Pancreas (tissue), 10 donors: ENCODE data around the gene SLC44A4. TPM values are rescaled to one million over a fixed set of nuclear protein-coding genes. Genes with fewer than 3 reads are reported as not detected.
A peak's percentile ranks its signal among the peaks of the same experiment; 100 is the strongest.

Experiments
- ATAC-seq, 4 donors: fragments of 200-7000 bp; cut with Tn5 transposase; one replicate each; pipeline versions ENCODE4 v1.8.0 to v1.9.1; 2020; ENCODE audit warnings: mild to moderate bottlenecking in 4 of 4, moderate library complexity in 4 of 4
- DNase-seq, 6 donors: peaks; one replicate each; pipeline ENCODE4 v3.0.0-alpha.2; 2020
- FAIRE-seq: peaks from 2 replicates; lab custom pipeline; 2012; peaks lifted over from hg19 to GRCh38; lab: Jason Lieb, UNC
- H3K27ac ChIP-seq, 4 donors: fragments of 200-600 bp; sonication (generic); 1 replicate in 3 of 4; 2 replicates in 1 of 4; pipeline versions ENCODE4 v1.5.0 to v1.8.0; 2020
- H3K27me3 ChIP-seq, 4 donors: fragments of 200-600 bp; one replicate each; pipeline ENCODE4 v1.8.0; 2021
- H3K36me3 ChIP-seq, 3 donors: fragments of 200-600 bp; sonication (generic) in 1 of 3; one replicate each; pipeline versions ENCODE4 v1.5.0 to v1.8.0; 2020 to 2021
- H3K4me1 ChIP-seq, 3 donors: fragments of 200-600 bp; one replicate each; pipeline ENCODE4 v1.8.0; 2021
- H3K4me3 ChIP-seq, 4 donors: fragments of 200-600 bp; sonication (generic) in 2 of 4; one replicate each; pipeline versions ENCODE4 v1.5.0 to v1.8.0; 2020 to 2021
- H3K9me3 ChIP-seq, 4 donors: fragments of 200-600 bp; one replicate each; pipeline ENCODE4 v1.8.0; 2021
- CTCF ChIP-seq, 4 donors: fragments of 200-600 bp; sonication (generic) in 3 of 4; IDR thresholded peaks; one replicate each; pipeline versions ENCODE4 v1.5.0 to v1.8.0; 2021; ENCODE audit warnings: antibody characterized with exemption in 4 of 4
- WGBS, 2 donors: extraction: QIAGEN DNeasy Blood & Tissue Kit; methylation state at CpG; one replicate each; pipeline ENCODE4 v1.1.7; 2013; 5-methylcytosine and 5-hydroxymethylcytosine counted together
- intact Hi-C, 3 donors: fragments of 100-400 bp; cut with DNase I; formaldehyde crosslinking; loops; one replicate each; pipeline versions ENCODE4 v1.11.1 to v1.14.2; 2022
- polyA plus RNA-seq, 2 donors: library from polyadenylated mRNA; stranded (reverse); fragments of 200-250 nt; gene quantifications; one replicate each; pipeline ENCODE4 v1.2.3, GENCODE V29; 2013
- total RNA-seq, 6 donors: library from RNA; stranded (reverse); fragmentation: NEBNext Ultra II Directional in 4 of 6; extraction: Animal tissue kit (Norgen Biotek cat#: 25700) in 4 of 6; gene quantifications; one replicate each; pipeline versions ENCODE4 v1.2.1 to v1.2.4, GENCODE V29; 2021 to 2023
- donor health status: healthy with polysubstance abuse.
- donor health status: DM: no; HTN: no; CAD: no; lungs with moderate emphysema.
- donor health status: DM: no; HTN: no; CAD: no.
- donor health status: control.
- donor health status: control.
- donor health status: Bipolar disorder and iron deficiency.
- donor health status: DM: yes; HTN: yes; CAD: no.
- donor health status: DM: no; HTN: no; CAD: no.
- donor health status: DM: no; HTN: no; CAD: no.
- donor health status: DM: yes; HTN: yes; CAD: no.

Gene SLC44A4
- total and polyA plus RNA-seq, 8 donors, result 4.6 to 57.3 (median 12.9) TPM

GRCh38 chr6:31815025-31815838 lies 63.6 kb downstream of the SLC44A4 start, which contains the start of the genes HSPA1A and HSPA1L:
Gene HSPA1A, plus strand, starts transcription at chr6:31815543. Its CDS starts 214 bp downstream, at chr6:31815757.
Gene HSPA1L, minus strand, starts transcription at chr6:31815283. Its CDS starts 3,311 bp downstream, at chr6:31811972.
- H3K9me3 ChIP-seq, result no peaks in the 10 kb centered on the region
- DNase-seq, result peak; percentile 90 to 97 (median 94)
- WGBS, 2 donors, result 0% methylated on average over 47 to 56 of the region's 56 CpGs
- no peaks in the 10 kb centered on the region for H3K36me3 ChIP-seq
- no peak for TF ChIP-seq CTCF (IDR thresholded peaks at IDR 0.05)
- H3K27me3 ChIP-seq, result no peaks in the 10 kb centered on the region
- peak; percentile 36 to 85 (median 72) for ATAC-seq
- H3K27ac ChIP-seq, result peak within 1 kb of the TSS; percentile 78 to 100 (median 94)
- peaks cover 3 to 18% (median 16%) of the 10 kb centered on the region in 3 donors for H3K4me1 ChIP-seq
- H3K4me3 ChIP-seq, result peak within 1 kb of the TSS in 3 of 4 donors; percentile 33 to 44 (median 43)
- FAIRE-seq, result no peak
- intact Hi-C loops, result no loop called here

- ATAC-seq (peak; percentile 23 to 85 (median 65)), FAIRE-seq (no peak), DNase-seq (peak in 5 of 6 donors; percentile 93 to 97 (median 95))
- WGBS, 2 donors, result 0% methylated on average over 13 of the region's 13 CpGs
- peak overlapping the region in 3 of 4 donors; percentile 8 to 44 (median 43) for H3K4me3 ChIP-seq
- H3K9me3 ChIP-seq, result no peaks in the 10 kb centered on the region
- peak overlapping the region; percentile 78 to 100 (median 94) for H3K27ac ChIP-seq
- intact Hi-C loops, result no loop called here
- H3K27me3 ChIP-seq, result no peaks in the 10 kb centered on the region
- TF ChIP-seq CTCF (IDR thresholded peaks at IDR 0.05), result no peak
- peaks cover 0 to 18% (median 16%) of the 10 kb centered on the region in 3 donors for H3K4me1 ChIP-seq
- no peaks in the 10 kb centered on the region for H3K36me3 ChIP-seq
These were observed 64.1 kb downstream of the SLC44A4 start for GRCh38 chr6:31814677-31815024.

GRCh38 chr6:31813465-31813849 lies 65.3 kb downstream of the SLC44A4 start:
- peak overlapping the region; percentile 33 to 100 (median 88) for H3K27ac ChIP-seq
- DNase-seq (no peak), ATAC-seq (no peak), FAIRE-seq (no peak)
- intact Hi-C loops, result no loop called here
- H3K27me3 ChIP-seq, result no peaks in the 10 kb centered on the region
- no peak for TF ChIP-seq CTCF (IDR thresholded peaks at IDR 0.05)
- no peaks in the 10 kb centered on the region for H3K36me3 ChIP-seq
- H3K4me1 ChIP-seq, result peaks cover 0 to 14% (median 6%) of the 10 kb centered on the region in 3 donors
- H3K9me3 ChIP-seq, result no peaks in the 10 kb centered on the region
- WGBS, 2 donors, result 90 to 92% methylated on average over 7 of the region's 7 CpGs
- no peak overlapping the region for H3K4me3 ChIP-seq

Other genes starting within 250 kb of the SLC44A4 start
Only the 30 nearest of the 35 such genes appear.
- 1 to 10 TPM; 5.5 to 9.5 (median 6.1) TPM for gene GPANK1, start 214.0 kb downstream of the SLC44A4 start, total RNA-seq
- gene GPANK1, start 214.0 kb downstream of the SLC44A4 start, polyA plus RNA-seq, result 10 to 100 TPM; 11.2 to 11.6 TPM
- gene CSNK2B, start 212.9 kb downstream of the SLC44A4 start, total RNA-seq, result 10 to 100 TPM; 48.1 to 65.9 (median 57.8) TPM
- 100 to 1,000 TPM in 1 of 2 donors, 10 to 100 TPM in 1; 86.8 to 116 TPM for gene CSNK2B, start 212.9 kb downstream of the SLC44A4 start, polyA plus RNA-seq
- 1 to 10 TPM; 3.0 to 8.2 (median 4.0) TPM for gene LY6G5B, start 209.0 kb downstream of the SLC44A4 start, total RNA-seq
- 10 to 100 TPM in 1 of 2 donors, 1 to 10 TPM in 1; 9.2 to 11.4 TPM for gene LY6G5B, start 209.0 kb downstream of the SLC44A4 start, polyA plus RNA-seq
- 1 to 10 TPM; 1.6 to 2.9 (median 2.3) TPM for gene LY6G5C, start 197.9 kb downstream of the SLC44A4 start, total RNA-seq
- gene LY6G5C, start 197.9 kb downstream of the SLC44A4 start, polyA plus RNA-seq, result 1 to 10 TPM; 2.4 to 2.5 TPM
- 10 to 100 TPM; 14.9 to 34.2 (median 19.7) TPM for gene ABHD16A, start 175.7 kb downstream of the SLC44A4 start, total RNA-seq
- gene ABHD16A, start 175.7 kb downstream of the SLC44A4 start, polyA plus RNA-seq, result 10 to 100 TPM; 31.9 to 61.5 TPM
- not detected for gene LY6G6F, start 172.1 kb downstream of the SLC44A4 start, total RNA-seq
- not detected for gene LY6G6F, start 172.1 kb downstream of the SLC44A4 start, polyA plus RNA-seq
- gene LY6G6D, start 163.6 kb downstream of the SLC44A4 start, total RNA-seq, result not detected
- not detected for gene LY6G6D, start 163.6 kb downstream of the SLC44A4 start, polyA plus RNA-seq
- not detected for gene LY6G6C, start 157.3 kb downstream of the SLC44A4 start, total RNA-seq
- gene LY6G6C, start 157.3 kb downstream of the SLC44A4 start, polyA plus RNA-seq, result not detected
- gene MPIG6B, start 155.6 kb downstream of the SLC44A4 start, total RNA-seq, result under 1 TPM in 1 of 6 donors, not detected in 5; 0.06 TPM
- under 1 TPM in 1 of 2 donors, not detected in 1; 0.05 TPM for gene MPIG6B, start 155.6 kb downstream of the SLC44A4 start, polyA plus RNA-seq
- 10 to 100 TPM in 4 of 6 donors, 1 to 10 TPM in 2; 6.5 to 32.8 (median 13.0) TPM for gene DDAH2, start 149.7 kb downstream of the SLC44A4 start, total RNA-seq
- gene DDAH2, start 149.7 kb downstream of the SLC44A4 start, polyA plus RNA-seq, result 10 to 100 TPM; 58.2 to 68.8 TPM
- gene CLIC1, start 142.5 kb downstream of the SLC44A4 start, total RNA-seq, result 100 to 1,000 TPM in 2 of 6 donors, 10 to 100 TPM in 4; 61.0 to 150 (median 80.8) TPM
- gene CLIC1, start 142.5 kb downstream of the SLC44A4 start, polyA plus RNA-seq, result 100 to 1,000 TPM in 1 of 2 donors, 10 to 100 TPM in 1; 91.8 to 154 TPM
- gene MSH5, start 139.0 kb downstream of the SLC44A4 start, total RNA-seq, result 1 to 10 TPM; 2.2 to 7.6 (median 5.3) TPM
- 10 to 100 TPM; 11.3 to 17.4 TPM for gene MSH5, start 139.0 kb downstream of the SLC44A4 start, polyA plus RNA-seq
- gene SAPCD1, start 116.3 kb downstream of the SLC44A4 start, total RNA-seq, result 1 to 10 TPM in 1 of 6 donors, under 1 TPM in 4, not detected in 1; 0.51 to 1.9 (median 0.64) TPM
- 10 to 100 TPM in 1 of 2 donors, 1 to 10 TPM in 1; 4.8 to 11.1 TPM for gene SAPCD1, start 116.3 kb downstream of the SLC44A4 start, polyA plus RNA-seq
- 1 to 10 TPM; 2.9 to 5.0 (median 4.3) TPM for gene VWA7, start 101.7 kb downstream of the SLC44A4 start, total RNA-seq
- gene VWA7, start 101.7 kb downstream of the SLC44A4 start, polyA plus RNA-seq, result 10 to 100 TPM in 1 of 2 donors, 1 to 10 TPM in 1; 5.6 to 11.9 TPM
- gene VARS1, start 83.2 kb downstream of the SLC44A4 start, total RNA-seq, result 10 to 100 TPM; 22.0 to 48.1 (median 36.2) TPM
- 10 to 100 TPM; 35.3 to 67.3 TPM for gene VARS1, start 83.2 kb downstream of the SLC44A4 start, polyA plus RNA-seq
- gene LSM2, start 72.0 kb downstream of the SLC44A4 start, total RNA-seq, result 10 to 100 TPM; 11.0 to 23.1 (median 19.0) TPM
- gene LSM2, start 72.0 kb downstream of the SLC44A4 start, polyA plus RNA-seq, result 10 to 100 TPM; 25.1 to 27.3 TPM
- 1 to 10 TPM in 2 of 6 donors, under 1 TPM in 4; 0.51 to 1.2 (median 0.68) TPM for gene HSPA1L, start 63.7 kb downstream of the SLC44A4 start, total RNA-seq
- gene HSPA1L, start 63.7 kb downstream of the SLC44A4 start, polyA plus RNA-seq, result 1 to 10 TPM in 1 of 2 donors, under 1 TPM in 1; 0.46 to 1.0 TPM
- gene HSPA1A, start 63.5 kb downstream of the SLC44A4 start, total RNA-seq, result 100 to 1,000 TPM in 1 of 6 donors, 10 to 100 TPM in 5; 18.2 to 195 (median 29.6) TPM
- 10 to 100 TPM; 51.7 to 85.0 TPM for gene HSPA1A, start 63.5 kb downstream of the SLC44A4 start, polyA plus RNA-seq
- 100 to 1,000 TPM in 2 of 6 donors, 10 to 100 TPM in 4; 24.6 to 248 (median 43.2) TPM for gene HSPA1B, start 51.3 kb downstream of the SLC44A4 start, total RNA-seq
- 10 to 100 TPM; 18.4 to 60.4 TPM for gene HSPA1B, start 51.3 kb downstream of the SLC44A4 start, polyA plus RNA-seq
- 10 to 100 TPM; 19.0 to 34.7 (median 22.2) TPM for gene NEU1, start 16.2 kb downstream of the SLC44A4 start, total RNA-seq
- 10 to 100 TPM; 26.5 to 38.5 TPM for gene NEU1, start 16.2 kb downstream of the SLC44A4 start, polyA plus RNA-seq
- gene EHMT2, start 18.7 kb upstream of the SLC44A4 start, total RNA-seq, result 10 to 100 TPM; 13.4 to 29.1 (median 18.3) TPM
- 10 to 100 TPM; 42.3 to 55.8 TPM for gene EHMT2, start 18.7 kb upstream of the SLC44A4 start, polyA plus RNA-seq
- gene ZBTB12, start 23.1 kb upstream of the SLC44A4 start, total RNA-seq, result 1 to 10 TPM in 4 of 6 donors, under 1 TPM in 2; 0.60 to 4.5 (median 1.9) TPM
- 1 to 10 TPM; 2.1 to 2.2 TPM for gene ZBTB12, start 23.1 kb upstream of the SLC44A4 start, polyA plus RNA-seq
- gene C2, start 48.7 kb upstream of the SLC44A4 start, total RNA-seq, result 10 to 100 TPM in 1 of 6 donors, 1 to 10 TPM in 5; 1.1 to 14.0 (median 4.4) TPM
- 1 to 10 TPM in 1 of 2 donors, under 1 TPM in 1; 0.63 to 1.8 TPM for gene C2, start 48.7 kb upstream of the SLC44A4 start, polyA plus RNA-seq
- gene CFB, start 67.1 kb upstream of the SLC44A4 start, total RNA-seq, result 100 to 1,000 TPM in 2 of 6 donors, 10 to 100 TPM in 4; 23.4 to 330 (median 57.1) TPM
- gene CFB, start 67.1 kb upstream of the SLC44A4 start, polyA plus RNA-seq, result 100 to 1,000 TPM; 101 to 117 TPM
- gene NELFE, start 80.0 kb upstream of the SLC44A4 start, total RNA-seq, result 10 to 100 TPM; 22.5 to 40.8 (median 28.2) TPM
- 10 to 100 TPM; 33.8 to 43.8 TPM for gene NELFE, start 80.0 kb upstream of the SLC44A4 start, polyA plus RNA-seq
- 10 to 100 TPM; 21.4 to 46.3 (median 25.6) TPM for gene SKIC2, start 80.2 kb upstream of the SLC44A4 start, total RNA-seq
- gene SKIC2, start 80.2 kb upstream of the SLC44A4 start, polyA plus RNA-seq, result 100 to 1,000 TPM; 117 to 163 TPM
- gene DXO, start 93.1 kb upstream of the SLC44A4 start, total RNA-seq, result 10 to 100 TPM in 4 of 6 donors, 1 to 10 TPM in 2; 8.2 to 12.6 (median 11.0) TPM
- 10 to 100 TPM; 32.0 to 39.7 TPM for gene DXO, start 93.1 kb upstream of the SLC44A4 start, polyA plus RNA-seq
- 100 to 1,000 TPM in 3 of 6 donors, 10 to 100 TPM in 3; 14.0 to 789 (median 112) TPM for gene C4A, start 103.1 kb upstream of the SLC44A4 start, total RNA-seq
- gene C4A, start 103.1 kb upstream of the SLC44A4 start, polyA plus RNA-seq, result 100 to 1,000 TPM in 1 of 2 donors, 10 to 100 TPM in 1; 40.3 to 130 TPM
- gene C4B, start 135.8 kb upstream of the SLC44A4 start, total RNA-seq, result 100 to 1,000 TPM in 4 of 6 donors, 10 to 100 TPM in 2; 15.3 to 665 (median 166) TPM
- 100 to 1,000 TPM in 1 of 2 donors, 10 to 100 TPM in 1; 46.1 to 137 TPM for gene C4B, start 135.8 kb upstream of the SLC44A4 start, polyA plus RNA-seq
- gene CYP21A2, start 159.4 kb upstream of the SLC44A4 start, total RNA-seq, result 1 to 10 TPM in 1 of 6 donors, under 1 TPM in 5; 0.23 to 1.5 (median 0.71) TPM
- gene CYP21A2, start 159.4 kb upstream of the SLC44A4 start, polyA plus RNA-seq, result 1 to 10 TPM; 1.3 to 2.7 TPM